Fibroblast of gingiva (primary cell): ENCODE data around the gene SNAP25.
A peak's percentile ranks its signal among the peaks of the same experiment; 100 is the strongest.

Experiments
- DNase-seq: peaks from one replicate; pipeline ENCODE4 v3.0.0-alpha.2; 2011; ENCODE audit warnings: low read depth

Gene SNAP25

DNA sequence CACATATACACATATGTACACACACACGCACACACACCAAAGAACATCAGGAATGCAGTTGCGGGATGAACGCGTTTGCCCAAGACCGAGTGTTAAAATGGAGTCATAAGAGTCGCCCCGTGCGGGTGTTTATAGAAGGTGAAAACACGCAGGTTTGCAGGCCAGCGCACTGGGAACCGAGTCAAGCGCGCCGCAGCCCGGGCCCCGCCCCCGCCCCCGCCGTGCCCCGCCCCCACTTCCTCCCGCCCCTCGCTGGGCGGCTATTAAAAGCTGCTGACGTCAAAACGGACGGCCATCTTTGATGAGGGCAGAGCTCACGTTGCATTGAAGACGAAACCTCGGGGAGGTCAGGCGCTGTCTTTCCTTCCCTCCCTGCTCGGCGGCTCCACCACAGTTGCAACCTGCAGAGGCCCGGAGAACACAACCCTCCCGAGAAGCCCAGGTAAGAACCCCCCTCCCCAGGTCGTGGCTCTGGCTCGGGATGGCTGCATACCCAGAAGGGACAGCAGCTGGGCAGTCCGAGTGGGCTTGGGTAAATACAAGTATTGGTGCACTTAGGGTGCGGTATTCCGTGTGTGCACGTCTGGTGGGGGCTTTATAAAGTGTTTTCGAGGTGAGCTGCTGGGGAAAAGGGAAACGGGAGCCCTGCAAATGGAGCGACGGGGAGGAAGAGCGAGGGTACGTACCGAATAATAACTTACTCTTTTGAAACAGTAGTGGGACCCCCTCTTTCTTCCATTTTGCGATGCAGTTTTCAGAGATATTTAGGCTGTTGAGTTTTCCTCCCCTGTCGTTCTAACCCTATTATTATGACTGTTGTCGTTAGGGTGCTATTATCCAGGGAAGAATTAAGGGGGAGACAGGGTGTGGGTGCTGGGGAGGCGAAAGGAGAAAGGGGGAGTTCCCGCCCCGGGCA is at the start of gene SNAP25:
Gene SNAP25 (plus strand): TSS at position 295 of the 916 bp plus-strand sequence. CDS start 56,662 bp downstream, outside the sequence.
- peak; percentile 92 for DNase-seq

DNA sequence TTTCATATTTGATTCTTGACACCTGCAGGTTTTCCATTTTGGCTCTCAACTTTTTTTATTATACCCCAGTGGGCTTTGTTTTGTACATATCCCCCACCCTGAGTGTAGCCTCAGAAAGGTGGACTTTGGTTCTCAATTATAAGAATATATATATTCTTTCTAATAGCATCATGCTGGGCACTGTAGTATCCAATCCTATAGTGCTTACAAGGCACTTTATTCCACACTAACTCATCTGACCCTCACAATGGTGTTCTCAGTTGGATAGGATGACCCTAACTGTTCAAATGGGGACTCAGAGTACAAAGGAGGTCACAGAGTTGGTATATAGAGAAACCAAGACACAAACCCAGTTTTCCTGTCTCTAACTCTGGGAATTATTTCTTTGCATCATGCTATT is 48.9 kb upstream of the SNAP25 start:
- DNase-seq = no peak

DNA sequence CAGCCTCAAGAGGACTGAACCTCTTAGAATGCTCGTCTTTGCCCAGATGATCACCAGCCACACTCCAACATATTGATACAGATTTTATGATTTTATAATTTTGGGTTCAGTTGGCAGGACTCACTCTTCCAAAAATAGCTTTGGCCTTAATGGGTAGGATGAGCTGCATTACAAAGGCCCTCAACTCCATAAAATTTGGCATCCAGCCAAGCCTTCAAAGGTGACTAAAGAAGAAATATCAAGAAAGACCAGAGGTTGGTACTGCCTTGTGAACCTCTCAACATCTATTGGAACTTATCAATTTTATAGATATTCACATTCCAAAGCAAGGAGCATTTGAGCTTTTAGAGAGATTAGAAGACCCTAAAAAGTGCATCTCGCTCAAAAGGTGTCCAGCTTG is 48.4 kb upstream of the SNAP25 start:
- no peak for DNase-seq

DNA sequence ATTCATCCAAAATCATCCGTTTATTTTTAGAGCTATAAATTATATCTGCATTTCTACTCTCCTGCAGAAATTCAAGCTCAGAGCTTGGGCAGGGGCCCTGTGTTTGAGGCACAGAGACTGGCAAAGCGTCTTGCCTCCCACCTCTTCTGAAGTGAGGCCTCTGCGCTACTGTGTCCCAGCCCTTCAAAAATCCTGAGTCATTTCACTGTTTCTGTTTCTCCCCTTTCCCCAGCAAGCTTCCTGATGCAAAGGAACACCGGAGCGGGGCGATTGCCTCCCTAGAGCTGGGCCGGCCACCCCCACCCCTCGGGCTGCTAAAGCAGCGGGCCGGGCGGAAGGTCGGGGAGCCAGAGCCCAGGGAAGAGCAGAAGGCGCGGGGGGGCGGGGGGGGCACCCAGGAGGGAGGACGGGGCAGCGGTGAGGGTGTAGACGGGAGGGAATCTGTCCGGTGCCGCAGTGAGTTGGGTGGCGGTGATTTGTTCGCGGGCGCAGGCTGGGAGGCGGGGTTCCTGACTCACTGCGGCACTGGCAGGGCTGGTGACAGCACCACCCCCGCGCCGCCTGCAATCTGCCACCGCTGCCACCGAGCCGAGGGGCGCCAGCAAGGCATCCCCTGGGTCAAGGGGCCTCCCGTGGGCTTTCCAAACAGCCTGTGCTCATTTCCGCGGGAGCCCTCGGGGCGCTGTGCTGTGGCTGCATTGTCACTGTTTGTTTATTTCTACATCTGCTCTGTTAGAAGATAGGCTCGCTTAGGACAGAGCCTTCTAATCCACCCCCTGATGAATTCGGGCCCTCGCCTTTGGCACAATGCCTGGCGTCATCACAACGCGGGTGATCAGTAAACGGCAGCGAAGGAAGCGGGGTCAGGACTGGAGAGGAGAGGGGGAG is 46.5 kb upstream of the SNAP25 start:
- peak; percentile 46 for DNase-seq

DNA sequence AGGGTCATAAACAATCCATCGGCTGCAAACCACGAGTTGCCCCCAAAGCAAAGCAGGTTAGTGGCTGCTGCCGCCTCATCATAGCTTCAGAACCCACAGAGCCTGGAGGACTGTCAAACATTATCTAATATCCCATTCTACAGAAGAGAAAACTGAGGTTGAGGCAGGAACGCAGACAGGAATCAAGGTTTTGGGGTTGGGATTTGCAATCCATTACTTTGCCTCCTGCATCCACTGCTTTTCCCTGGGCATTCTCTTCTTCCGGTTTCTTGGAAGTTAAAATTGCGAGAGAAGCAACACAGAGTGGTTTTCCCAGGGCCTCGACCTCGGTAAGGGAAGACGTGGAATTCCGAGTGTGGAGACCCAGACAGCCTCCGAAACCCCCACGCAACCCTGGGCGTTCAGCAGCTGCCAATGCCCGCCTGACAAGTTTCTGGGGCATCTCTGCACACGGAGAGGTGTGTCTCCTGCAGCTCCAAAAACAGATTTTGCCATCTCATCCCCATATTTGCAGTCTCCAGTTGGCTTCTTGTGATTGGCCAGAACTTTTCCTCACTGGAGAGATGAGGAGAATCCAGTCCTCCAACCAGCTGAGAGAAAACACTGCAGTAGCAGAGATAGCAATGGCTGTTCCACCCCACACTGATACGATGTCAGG is 45.5 kb upstream of the SNAP25 start:
- DNase-seq = no peak

DNA sequence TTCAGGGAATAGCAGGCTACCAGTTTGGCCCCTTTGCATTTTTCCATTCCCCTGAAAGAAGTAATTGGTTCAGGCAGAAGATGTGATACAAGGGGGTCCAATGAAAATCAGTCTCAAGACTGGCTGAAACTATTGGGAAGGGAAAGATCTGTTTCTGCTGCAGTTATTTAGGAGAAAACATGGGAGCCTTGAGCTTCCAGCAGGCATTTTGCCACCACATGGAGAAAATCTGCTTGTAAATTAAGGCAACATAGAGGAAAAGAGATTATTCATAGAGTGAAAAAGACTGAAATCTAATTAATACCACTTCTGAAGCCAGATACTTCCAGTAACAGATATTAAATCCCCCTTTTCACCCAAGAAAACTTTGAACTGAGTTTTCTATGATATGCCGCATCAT is 44.2 kb upstream of the SNAP25 start:
- DNase-seq = no peak

DNA sequence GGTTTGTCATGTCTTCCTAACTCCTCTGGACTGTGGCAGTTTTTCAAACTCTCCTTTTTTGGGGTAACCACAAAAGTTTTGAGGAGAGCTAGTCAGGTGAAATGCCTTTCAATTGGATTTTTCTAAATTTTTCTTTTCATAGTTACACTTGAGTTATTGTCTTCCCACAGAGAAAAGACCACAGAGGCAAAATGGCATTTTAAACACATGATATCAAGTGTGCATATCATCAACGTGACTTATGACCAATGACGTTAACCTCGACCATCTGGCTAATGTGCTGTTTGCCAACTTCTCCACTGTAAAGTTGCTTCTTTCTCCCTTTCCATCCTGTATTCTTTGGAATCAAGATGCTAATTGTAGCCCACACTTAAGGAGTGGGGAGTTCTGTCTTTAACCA is 41.3 kb upstream of the SNAP25 start:
- no peak for DNase-seq

DNA sequence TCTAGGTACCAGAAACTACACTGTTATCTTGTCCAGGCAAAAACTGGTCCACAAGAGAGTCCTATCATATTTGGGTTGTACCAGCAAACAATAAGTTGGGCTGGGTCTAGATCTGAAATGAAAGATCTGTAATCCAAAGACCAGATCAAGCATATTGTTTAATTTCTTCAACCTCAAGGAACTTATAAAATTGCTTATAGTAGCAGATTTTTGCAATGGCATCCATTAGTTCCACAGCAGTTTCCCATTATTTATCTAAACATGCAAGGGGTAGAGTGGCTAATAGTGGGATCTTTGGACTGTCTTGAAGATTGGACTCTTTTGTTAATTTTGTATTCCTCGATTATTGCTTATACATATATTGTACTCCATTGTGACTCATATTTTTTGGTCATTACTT is 40.5 kb upstream of the SNAP25 start:
- DNase-seq = no peak

DNA sequence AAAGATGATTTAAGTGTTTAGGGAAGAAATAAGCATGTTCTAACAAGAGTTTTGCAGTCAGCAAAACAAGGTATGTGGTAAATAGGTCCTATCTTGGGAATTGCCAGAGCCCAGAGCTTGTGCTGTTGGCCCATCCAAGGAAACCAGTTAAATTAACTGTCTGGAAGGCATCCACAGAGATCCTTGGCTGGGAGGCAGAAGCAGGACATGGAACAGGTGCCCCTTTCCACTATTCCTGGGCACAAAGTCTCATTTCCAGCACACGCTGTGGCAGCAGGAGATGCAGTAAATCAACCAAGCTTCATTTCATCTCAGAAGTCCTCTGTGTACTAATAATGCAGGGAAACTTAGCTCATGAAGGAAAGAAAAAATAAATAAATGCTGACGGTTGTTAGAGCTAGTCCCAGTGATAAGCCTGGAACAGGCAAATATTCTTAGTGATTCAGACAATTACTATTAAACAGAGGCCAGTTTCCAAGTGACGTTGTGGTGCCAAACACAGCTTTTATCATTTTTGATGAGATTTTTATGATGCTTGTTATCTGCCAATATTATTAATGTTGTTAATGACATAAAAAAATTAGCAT is 39.8 kb upstream of the SNAP25 start:
- no peak for DNase-seq

DNA sequence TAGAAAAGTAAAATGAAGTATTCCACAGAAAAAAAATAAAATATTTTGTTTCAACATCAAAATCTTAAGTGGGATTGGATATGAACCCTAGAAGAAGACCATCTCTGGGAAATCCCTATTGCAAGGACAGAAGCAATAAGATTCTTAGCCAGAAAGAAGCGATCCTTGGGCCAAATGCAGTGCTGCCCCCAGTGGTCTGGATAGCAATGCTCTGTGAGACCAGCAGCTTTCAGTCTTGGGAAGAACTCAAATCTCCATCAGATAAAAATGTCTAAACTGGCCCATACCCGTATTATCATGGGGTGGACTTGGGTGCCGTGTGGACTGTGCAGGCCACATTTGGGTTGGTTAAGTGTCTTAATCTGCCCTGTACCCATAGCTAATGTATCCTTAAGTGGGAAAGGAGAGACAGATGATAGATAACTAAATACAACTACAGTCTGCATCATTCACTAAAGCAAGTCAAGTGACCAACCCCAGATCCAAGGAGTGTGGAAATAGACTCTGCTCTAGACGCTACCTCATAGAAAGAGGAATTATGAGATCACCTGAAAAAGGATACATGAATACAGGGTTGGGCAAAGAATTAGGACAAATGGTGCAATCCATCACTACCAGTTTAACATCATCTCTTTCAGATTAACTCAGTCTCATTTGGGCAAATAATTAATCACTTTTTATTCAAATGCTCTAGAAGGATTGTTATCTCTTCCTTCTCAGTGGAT is 38.9 kb upstream of the SNAP25 start:
- DNase-seq = no peak

DNA sequence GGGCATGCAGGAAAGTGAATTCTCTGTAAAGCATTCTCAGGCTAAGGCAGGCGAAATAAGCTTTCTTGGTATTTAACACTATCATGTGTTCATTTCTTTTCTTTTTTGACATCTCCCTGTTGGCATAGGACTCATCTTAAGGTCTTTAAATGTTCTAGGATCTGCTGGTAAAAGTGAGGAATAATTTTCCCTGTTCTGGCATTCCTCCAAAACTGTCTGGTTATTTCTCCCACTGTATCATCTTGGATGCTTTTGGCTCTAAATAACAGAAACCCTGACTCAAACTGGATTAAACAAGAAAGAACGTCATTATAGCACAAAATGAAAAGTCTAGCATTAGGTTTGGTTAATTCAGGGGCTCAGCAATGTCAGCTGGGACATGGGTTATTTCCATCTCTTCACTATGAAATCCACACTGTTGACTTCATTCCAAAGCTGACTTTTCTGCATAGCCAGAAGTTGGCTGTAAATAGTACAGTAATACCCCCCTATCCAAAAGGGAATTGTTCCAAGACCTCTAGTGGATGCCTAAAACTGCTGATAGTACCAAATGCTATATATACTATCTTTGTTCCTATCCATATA is 37.9 kb upstream of the SNAP25 start:
- no peak for DNase-seq

DNA sequence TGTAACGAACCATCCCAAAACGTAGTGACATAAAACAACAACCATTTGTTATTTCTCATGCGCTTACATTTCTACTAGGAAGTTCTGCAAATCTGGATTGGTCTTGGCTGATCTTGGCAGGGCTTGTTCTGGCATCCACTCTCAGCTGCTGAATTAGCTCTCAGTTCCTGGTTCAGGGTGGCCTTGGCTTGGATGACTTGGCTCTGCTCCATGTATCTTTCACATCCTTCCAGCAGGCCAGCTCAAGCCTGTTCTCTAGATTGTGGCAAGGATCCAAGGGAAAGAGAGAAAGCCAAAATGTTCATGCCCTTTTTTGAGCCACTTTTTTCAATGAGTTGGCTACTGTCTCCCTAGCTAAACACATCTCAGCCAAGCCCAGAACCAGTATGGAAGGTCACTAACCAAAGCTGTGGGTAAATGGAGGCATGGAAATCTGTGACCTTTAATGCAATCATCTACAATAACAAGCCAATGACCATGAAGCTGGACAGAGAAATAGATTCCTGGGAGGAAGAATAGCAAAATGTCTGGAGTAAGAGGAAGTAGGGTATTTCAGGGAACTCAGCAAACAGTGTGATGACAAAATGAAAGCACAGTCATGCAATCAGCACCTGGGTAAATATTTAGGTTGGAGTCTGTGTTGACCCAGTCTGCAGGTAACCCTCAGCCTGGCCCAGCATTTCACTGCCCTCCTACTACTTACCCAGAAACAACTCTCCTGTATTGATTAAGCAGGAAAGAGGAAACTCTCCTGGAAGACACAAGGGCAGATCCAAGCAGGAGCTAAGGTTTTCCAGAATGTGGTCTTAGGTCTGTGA is 32.7 kb upstream of the SNAP25 start:
- DNase-seq = peak; percentile 50

DNA sequence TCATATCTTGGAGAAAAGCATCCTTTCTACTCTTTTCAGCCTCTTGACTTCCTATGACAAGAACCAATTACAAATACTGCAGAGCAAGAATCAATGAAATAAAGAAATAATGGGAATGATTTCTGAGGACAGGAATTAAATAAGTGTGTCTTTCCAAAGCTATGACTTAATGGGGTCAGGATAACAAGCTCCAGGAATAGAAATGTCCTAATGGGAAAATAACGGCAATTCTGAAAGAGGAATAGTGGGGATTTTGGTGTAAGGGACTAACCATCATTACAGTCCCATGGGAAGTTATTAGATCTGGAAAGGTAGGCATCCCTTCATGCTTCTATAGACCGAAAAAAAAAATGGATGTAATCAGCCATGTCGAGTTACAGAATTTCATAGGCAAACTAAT is 28.2 kb upstream of the SNAP25 start:
- no peak for DNase-seq

DNA sequence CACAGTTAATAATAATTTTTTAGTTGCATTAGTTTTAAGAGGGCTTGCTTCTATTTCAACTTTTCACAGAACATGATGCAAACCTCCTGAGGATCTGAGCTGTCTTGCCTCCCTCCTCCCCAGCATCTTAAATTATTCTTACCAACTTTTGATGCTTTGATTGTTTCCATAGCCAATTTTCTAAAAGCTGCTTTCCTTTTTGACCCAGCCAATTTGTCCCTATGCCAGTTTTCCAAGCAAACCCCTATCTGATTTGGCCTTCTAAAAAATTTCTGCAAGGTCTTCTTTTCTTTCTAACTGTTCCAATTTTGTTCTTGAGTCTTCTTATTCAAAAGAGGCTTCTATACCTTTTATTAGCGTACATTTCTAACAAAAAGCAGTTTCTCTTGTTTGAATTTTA is 26.5 kb upstream of the SNAP25 start:
- no peak for DNase-seq

DNA sequence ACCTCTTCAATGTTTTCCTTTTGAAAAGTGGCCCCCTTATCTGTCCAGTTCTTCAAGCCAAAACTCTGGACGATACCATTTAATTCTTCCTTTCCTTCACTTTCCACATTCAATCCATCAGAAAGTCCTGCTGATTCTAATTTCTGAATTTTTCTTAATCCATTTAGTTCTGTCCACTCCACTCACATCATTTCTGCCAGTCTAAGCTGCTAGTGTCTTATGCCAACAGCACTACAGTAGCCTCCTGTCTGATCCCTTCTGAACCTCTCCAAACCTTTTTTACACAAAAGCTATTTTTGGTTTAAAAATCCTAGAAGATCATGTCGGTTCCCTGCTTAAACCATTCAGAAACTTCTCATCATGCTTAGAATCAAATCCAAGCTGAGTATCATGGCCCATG is 24.5 kb upstream of the SNAP25 start:
- no peak for DNase-seq

DNA sequence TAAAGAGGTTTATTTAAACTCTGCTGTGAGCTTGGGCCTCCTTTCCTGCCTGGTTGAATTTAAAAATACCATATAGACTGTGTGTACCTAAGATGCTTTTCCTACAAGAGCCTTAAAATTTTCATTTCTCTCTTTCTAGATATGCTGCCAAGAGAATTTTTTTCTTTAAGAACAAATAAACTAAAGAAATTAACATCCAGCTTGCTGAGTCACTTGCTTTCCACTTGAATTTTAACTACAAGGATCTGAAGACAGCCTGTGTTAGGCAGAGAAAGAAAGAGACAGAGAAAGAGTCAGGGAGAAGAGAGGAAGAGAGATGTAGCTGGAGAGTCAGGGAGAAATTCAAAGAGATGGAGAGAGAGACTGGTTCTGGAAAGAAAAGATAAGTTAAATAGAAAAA is 18.3 kb upstream of the SNAP25 start:
- DNase-seq = peak; percentile 42

DNA sequence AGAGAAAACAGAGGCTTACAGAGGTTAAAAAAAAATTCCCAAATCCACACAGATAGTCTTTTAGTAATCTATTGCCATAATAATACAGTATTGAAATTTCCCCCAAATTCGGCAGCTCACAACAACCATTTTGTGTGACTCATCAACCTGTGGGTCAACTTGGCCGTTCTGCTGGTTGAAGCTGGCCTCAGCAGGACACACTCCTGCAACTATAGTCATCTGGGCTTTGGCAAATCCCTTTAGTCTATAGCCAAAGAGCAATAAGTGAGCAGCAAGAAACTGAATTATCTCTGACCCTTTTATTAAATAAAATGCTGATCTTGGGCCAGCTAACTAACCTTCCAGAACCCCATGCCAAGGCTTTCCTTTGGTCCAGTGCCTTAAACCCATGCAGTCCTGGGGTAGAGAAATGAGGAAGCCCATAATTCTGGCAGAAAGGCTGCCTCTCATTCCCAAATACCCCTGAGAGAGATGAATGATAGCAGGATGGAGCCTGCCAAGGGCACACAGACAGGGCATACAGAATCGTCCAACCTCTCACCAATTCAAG is 17.2 kb upstream of the SNAP25 start:
- peak; percentile 37 for DNase-seq

DNA sequence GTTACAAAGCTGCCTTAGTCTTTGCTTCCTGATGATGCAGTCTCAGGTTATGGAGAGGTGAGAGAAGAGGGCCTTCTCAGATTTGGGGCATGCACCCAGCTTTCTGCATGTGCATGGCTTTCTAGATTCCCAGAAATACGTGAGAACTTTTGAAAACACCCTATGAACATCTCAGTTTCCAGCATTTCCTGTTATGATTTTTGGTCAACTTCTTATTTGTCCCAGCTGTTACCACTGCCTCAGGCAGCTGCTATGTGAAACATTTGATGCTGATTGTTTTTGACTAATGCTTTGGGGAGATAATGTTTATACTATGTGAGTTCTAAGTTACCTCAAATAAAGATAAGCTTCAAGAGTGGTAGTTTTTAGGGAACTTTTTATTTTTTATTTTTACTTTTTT is 9.5 kb upstream of the SNAP25 start:
- peak; percentile 75 for DNase-seq

DNA sequence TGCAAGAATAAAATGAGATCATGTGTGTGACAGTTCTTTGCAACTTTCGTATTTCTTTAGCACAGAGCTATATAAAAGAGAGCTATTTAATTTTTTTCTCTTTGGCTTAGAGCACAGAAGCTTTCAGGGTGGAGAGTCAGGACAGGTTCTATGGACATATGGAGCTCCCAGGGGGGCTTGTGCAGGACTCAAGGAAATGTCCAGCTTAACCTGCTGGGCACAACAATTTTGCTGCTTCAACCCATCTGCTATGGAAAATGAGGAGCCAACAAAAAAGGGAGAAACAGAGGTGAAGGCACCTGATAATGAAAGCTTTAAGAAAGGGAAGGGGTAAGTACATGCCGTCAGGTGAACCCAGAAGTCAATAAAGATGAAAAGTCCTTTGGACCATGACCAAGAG is 5.1 kb upstream of the SNAP25 start:
- DNase-seq = no peak
